Erythroblast (primary cell): ENCODE data around the gene PITPNC1.

Experiments used
- GATA1 ChIP-seq: IDR thresholded peaks from 2 replicates; pipeline ENCODE4 v1.6.1; 2011; ENCODE audit warnings: low read depth, mild to moderate bottlenecking, control low read depth, low read length, moderate library complexity
- POLR2A ChIP-seq: IDR thresholded peaks from 2 replicates; pipeline ENCODE4 v1.6.1; 2011; ENCODE audit warnings: mild to moderate bottlenecking, low read length

DNA sequence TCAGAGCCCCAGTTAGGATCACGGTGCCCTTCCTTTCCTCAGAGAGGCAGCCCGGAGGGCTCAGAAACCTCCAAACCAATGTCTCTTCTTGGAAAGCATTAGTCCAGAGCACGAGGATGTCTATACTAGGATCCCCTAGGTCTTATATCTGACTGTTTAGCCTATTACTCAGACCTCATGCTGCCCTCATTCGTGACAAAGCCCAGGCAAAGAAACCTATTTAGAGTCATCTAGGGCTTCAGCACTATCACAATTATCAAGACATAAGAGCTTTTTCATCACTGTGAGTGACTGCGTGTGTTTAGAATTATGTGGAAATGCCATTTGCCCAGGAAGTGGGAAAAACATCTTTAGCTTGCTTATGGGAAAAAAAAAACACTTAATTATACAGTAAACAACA lies 180.8 kb downstream of the PITPNC1 start:
- no peak for TF ChIP-seq POLR2A
- no peak for TF ChIP-seq GATA1
